Epithelial cell of proximal tubule (primary cell): ENCODE results near the gene CYP27C1. TPM values are rescaled to one million over a fixed set of nuclear protein-coding genes. Genes with fewer than 3 reads are reported as not detected.

Source experiments
- DNase-seq: peaks from one replicate; pipeline ENCODE4 v3.0.0-alpha.2; 2011; ENCODE audit warnings: low read depth
- H3K4me3 ChIP-seq: 2 replicates; pipeline ENCODE4 v1.5.1; 2011; ENCODE audit warnings: low read depth, mild to moderate bottlenecking, low read length
- total RNA-seq: library from RNA; depleted of rRNA; stranded (reverse); fragments of >200 nt; gene quantifications from 2 replicates; pipeline ENCODE4 v1.2.3, GENCODE V29; 2015
- TF ChIP-seq, protein P1 (sequence below): conservative IDR thresholded peaks from 2 replicates; pipeline ENCODE4 v1.5.1; 2012; ENCODE audit warnings: low read depth, mild to moderate bottlenecking, low read length

The CYP27C1 gene
- total RNA-seq, 1 donor from 2014 or later: 0.52 TPM

DNA sequence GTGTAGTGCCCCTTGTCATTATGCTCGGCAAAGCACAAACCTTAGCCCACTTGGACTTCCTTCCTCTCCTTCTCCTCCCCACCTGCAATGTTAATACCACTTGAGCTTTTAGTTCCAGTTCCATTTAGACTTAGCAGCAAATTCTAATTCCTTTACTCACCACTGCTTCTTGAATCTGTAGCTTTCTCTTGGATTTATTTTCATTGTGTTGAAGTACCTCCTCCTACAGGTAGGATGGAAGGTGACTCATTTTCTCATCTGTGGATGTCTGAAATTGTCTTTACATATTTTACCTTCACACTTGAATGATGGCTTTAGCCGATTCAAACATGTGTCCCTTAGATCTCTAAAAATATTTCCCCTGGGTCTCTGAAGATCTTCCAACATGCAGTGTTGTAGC is 80.3 kb downstream of the CYP27C1 start:
- no peak overlapping the region for H3K4me3 ChIP-seq
- no peak for DNase-seq
- TF ChIP-seq, protein P1, sequence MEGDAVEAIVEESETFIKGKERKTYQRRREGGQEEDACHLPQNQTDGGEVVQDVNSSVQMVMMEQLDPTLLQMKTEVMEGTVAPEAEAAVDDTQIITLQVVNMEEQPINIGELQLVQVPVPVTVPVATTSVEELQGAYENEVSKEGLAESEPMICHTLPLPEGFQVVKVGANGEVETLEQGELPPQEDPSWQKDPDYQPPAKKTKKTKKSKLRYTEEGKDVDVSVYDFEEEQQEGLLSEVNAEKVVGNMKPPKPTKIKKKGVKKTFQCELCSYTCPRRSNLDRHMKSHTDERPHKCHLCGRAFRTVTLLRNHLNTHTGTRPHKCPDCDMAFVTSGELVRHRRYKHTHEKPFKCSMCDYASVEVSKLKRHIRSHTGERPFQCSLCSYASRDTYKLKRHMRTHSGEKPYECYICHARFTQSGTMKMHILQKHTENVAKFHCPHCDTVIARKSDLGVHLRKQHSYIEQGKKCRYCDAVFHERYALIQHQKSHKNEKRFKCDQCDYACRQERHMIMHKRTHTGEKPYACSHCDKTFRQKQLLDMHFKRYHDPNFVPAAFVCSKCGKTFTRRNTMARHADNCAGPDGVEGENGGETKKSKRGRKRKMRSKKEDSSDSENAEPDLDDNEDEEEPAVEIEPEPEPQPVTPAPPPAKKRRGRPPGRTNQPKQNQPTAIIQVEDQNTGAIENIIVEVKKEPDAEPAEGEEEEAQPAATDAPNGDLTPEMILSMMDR: no peak

DNA sequence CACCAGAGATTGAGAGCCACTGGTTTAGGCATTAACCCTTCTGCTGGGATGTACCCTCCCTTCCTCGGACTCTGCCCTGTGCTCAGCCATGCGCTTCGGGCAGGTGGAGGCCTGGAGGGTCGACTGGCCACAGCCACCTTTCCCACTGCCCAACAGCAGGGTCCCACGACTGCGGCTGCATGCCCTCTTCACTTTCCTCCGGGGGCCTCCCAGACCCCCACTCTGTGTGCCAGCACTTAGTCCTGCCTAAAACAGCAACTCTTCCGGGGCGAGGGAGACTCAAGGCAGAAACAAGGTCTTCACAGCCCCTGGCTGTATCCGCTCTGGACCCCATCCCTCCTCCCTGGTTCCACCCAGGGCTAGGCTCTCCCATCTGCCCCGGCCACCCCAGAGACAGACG is 81.8 kb downstream of the CYP27C1 start:
- H3K4me3 ChIP-seq: no peak overlapping the region
- DNase-seq: no peak
- TF ChIP-seq, protein P1: no peak

DNA sequence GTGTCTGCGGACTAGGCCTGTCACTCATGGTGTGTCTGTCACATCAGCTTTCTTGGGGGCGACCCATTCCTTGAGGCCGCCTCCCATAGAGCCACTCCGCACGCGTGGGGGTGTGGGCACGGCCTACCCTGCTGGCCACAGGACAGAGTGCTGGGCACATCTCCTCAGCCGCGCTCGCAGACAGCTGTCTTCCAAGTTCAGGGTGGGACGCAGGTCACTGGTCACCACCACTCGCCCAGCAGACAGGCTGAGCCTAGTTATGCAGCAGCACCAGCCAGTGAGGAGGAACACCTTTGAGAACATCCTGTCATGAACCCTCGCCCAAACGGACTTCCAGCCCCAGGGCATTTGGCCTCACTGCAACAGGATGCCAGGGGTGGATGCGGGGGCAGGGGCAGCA is 82.4 kb downstream of the CYP27C1 start:
- no peak for DNase-seq
- TF ChIP-seq, protein P1: no peak
- no peak overlapping the region for H3K4me3 ChIP-seq

DNA sequence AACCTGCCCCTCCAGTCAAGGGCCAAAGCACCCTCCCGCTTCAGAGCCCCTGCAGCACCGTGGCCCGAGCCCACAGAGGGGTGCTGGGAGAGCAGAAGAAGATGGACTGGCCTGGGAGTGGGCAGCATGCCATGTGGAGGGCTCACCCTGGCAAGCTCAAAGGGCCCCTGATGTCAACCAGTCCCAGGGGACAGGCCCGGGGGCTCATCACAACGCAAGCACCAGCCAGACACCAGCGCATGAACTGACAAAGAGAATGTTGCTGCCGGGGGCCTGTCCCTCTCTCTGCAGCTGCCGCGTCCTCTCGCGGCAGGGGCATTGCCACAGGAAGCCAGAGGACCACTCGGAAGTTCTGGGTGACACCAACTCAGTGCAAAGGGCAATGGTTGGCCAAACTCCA is 82.9 kb downstream of the CYP27C1 start:
- H3K4me3 ChIP-seq: no peak overlapping the region
- DNase-seq: no peak
- TF ChIP-seq, protein P1: no peak

DNA sequence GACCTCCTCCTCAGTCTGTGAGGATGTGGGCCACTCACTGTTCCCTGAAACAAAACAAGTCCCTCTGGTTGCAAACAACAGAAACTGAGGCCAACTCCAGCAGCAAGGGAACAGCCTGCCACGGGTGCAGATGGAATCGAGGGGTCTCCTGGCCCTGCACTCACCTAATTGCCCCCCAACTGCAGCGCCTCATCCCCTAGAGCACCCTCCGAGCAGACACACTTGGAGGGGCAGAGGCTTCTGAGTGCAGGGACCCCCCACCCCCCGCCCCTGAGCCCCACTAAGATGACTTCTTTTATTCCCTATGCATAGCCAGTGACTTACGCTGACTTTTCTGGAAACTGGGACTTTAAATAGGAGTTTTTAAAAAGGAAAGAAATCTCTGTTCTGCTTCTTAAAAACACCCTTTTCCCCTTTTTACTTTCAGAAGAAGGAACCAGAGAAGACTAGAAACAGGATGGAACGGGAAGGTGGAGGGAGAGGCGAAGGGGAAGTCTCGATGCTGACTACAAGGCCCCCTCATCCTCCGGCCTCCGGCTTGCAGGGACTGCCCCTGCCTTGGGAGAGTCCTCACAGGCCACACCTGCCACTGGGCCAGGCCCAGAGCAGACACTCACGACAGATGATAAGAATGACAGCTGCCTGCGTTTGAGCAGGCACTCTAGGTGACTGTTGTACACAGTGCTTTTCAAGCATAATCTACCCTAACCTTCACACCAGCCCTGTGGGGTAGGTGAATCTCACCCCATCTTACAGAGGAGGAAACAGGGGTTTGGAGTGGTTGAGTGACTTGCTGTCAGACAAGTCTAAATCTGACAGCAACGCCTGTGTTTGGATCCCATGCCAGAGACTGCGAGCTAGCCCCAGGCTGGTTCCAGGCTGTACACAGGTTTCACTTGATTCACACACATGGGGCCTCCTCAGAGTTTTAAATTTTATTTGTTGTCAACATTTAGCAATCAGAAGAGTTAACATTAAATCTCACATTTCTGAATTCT is 85.0 kb downstream of the CYP27C1 start:
- H3K4me3 ChIP-seq: no peak overlapping the region
- TF ChIP-seq, protein P1: no peak
- no peak for DNase-seq

DNA sequence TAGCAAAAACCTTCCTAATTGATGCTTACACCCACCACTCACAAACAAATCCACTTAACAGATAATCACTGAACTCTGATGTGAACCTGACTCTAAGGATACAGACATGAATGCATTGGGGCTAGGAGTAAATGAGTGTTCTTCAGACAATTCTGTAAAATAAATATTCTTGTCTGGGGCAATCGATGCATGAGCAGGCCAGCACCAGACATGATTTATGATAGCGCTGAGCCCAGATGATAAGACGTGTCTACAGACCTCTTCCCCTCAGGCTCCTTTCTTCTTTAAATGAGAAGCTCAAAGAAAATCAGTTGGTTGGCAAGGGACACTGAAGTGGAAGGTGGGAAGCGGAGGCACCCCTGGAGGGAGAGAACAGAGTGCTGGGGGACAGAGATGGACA is 85.9 kb downstream of the CYP27C1 start:
- no peak overlapping the region for H3K4me3 ChIP-seq
- no peak for DNase-seq
- TF ChIP-seq, protein P1: no peak

Other genes with a start within 250 kb of the CYP27C1 start
- gene BIN1, start 113.1 kb downstream of the CYP27C1 start, total RNA-seq: 99.0 and 103 TPM in 2 replicates
- gene ERCC3, start 73.8 kb upstream of the CYP27C1 start, total RNA-seq: 40.1 TPM in 2 replicates
- gene MAP3K2, start 167.7 kb upstream of the CYP27C1 start, total RNA-seq: 17.6 and 22.4 TPM in 2 replicates
- gene PROC, start 198.1 kb upstream of the CYP27C1 start, total RNA-seq: 0.17 and 0.29 TPM in 2 replicates